Neural crest cell (in vitro differentiated cells): Measurements from ENCODE around the gene PRRT2. TPM values are rescaled to one million over a fixed set of nuclear protein-coding genes. Genes with fewer than 3 reads are reported as not detected.

ENCODE experiments used
- DNase-seq: peaks from one replicate; pipeline ENCODE4 v3.0.0; 2021; ENCODE audit warnings: low read depth, mixed read lengths, low spot score
- H3K27ac Mint-ChIP-seq: one replicate; pipeline ENCODE4 v1.8.0; 2021; ENCODE audit warnings: mild to moderate bottlenecking, mixed read lengths; ENCODE audit not compliant: unreplicated experiment
- H3K27me3 Mint-ChIP-seq: 2 replicates; pipeline ENCODE4 v1.8.0; 2021; ENCODE audit warnings: low read depth, mild to moderate bottlenecking, mixed read lengths
- H3K36me3 Mint-ChIP-seq: 2 replicates; pipeline ENCODE4 v1.8.0; 2021; ENCODE audit warnings: low read depth, mild to moderate bottlenecking, mixed read lengths
- H3K4me1 Mint-ChIP-seq: 2 replicates; pipeline ENCODE4 v1.8.0; 2021; ENCODE audit warnings: mixed read lengths
- H3K4me3 Mint-ChIP-seq: one replicate; pipeline ENCODE4 v1.8.0; 2021; ENCODE audit warnings: mild to moderate bottlenecking, mixed read lengths
- H3K9me3 Mint-ChIP-seq: 2 replicates; pipeline ENCODE4 v1.8.0; 2021; ENCODE audit warnings: mixed read lengths
- total RNA-seq: library from RNA; stranded (reverse); gene quantifications from 2 replicates; pipeline ENCODE4 v1.2.1, GENCODE V29; 2021
- TF ChIP-seq, protein P1 (sequence below): fragments of 200-600 bp; sonication (generic); conservative IDR thresholded peaks from 2 replicates; pipeline ENCODE4 v1.5.0; 2021; ENCODE audit warnings: antibody characterized with exemption, mild to moderate bottlenecking

PRRT2 gene
- total RNA-seq, 1 donor from 2014 or later = 21.2 TPM

DNA sequence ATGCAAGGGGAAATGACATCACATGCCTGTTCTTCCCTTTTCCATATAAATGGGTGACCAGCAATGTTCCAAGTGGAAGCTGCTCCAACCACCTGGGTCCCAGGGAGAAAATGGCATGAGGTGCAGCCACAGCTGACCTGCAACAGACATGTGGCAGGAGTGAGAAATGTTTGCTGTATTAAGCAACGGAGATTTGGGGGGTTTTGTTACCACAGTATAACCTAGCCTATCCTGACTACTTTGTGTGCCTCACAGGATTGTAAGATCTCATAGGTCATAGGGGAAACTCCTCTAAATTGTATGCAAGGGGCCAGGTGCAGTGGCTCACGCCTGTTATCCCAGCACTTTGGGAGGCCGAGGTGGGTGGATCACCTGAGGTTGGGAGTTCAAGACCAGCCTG, 39.0 kb downstream of the PRRT2 start:
- no peaks in the 10 kb centered on the region for H3K9me3 Mint-ChIP-seq
- no peak overlapping the region for H3K4me3 Mint-ChIP-seq
- no peak overlapping the region for H3K27ac Mint-ChIP-seq
- no peaks in the 10 kb centered on the region for H3K4me1 Mint-ChIP-seq
- H3K36me3 Mint-ChIP-seq = no peaks in the 10 kb centered on the region
- TF ChIP-seq, protein P1, sequence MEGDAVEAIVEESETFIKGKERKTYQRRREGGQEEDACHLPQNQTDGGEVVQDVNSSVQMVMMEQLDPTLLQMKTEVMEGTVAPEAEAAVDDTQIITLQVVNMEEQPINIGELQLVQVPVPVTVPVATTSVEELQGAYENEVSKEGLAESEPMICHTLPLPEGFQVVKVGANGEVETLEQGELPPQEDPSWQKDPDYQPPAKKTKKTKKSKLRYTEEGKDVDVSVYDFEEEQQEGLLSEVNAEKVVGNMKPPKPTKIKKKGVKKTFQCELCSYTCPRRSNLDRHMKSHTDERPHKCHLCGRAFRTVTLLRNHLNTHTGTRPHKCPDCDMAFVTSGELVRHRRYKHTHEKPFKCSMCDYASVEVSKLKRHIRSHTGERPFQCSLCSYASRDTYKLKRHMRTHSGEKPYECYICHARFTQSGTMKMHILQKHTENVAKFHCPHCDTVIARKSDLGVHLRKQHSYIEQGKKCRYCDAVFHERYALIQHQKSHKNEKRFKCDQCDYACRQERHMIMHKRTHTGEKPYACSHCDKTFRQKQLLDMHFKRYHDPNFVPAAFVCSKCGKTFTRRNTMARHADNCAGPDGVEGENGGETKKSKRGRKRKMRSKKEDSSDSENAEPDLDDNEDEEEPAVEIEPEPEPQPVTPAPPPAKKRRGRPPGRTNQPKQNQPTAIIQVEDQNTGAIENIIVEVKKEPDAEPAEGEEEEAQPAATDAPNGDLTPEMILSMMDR = no peak
- no peaks in the 10 kb centered on the region for H3K27me3 Mint-ChIP-seq
- DNase-seq = no peak

DNA sequence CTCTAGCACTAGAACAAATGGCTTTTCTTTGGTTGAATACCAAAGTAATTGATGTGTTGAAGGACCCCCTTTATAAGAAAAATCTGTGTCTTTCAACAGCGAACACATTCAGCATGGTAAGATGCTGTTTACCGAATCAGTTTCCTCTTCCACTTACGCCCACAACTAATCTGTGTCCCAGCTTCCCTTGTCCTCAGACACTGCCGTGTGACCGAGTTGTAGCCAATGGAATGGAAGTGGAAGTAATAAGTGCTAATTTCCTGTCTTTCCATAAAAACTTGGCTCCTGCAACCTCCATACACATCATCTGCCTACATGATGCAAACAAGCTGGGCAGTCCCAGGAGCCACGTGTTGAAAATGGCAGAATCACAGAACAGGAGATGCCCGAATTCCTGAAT, 40.7 kb downstream of the PRRT2 start:
- Mint-ChIP-seq H3K9me3 (no peaks in the 10 kb centered on the region), H3K4me1 (no peaks in the 10 kb centered on the region), H3K27me3 (no peaks in the 10 kb centered on the region), H3K4me3 (no peak overlapping the region), H3K36me3 (no peaks in the 10 kb centered on the region), H3K27ac (no peak overlapping the region)
- no peak for DNase-seq
- TF ChIP-seq, protein P1 = no peak

DNA sequence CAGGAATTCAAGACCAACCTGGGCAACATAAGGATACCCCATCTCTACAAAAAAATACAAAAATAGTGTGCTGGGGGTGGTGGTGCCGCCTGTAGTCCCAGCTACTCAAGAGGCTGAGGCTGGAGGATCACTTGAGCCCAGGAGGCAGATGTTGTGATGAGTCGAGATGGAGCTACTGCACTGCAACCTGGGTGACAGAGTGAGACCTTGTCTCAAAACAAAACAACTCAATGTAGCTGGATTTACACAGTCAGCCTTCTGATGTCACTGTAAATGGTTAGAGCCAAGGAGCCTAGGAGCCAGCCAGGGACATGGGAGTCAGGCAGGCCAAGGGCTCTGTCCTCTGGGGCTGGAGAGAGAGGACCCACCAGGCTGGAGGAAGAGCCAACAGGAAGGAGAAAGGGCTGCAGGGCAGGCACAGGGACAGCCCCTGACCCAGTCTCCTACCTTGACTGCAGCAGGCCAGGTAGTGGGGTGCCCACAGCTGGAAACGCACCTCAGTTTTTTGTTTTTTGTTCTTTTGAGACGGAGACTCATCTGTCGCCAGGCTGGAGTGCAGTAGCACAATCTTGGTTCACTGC, 42.6 kb downstream of the PRRT2 start:
- Mint-ChIP-seq H3K4me3 (no peak overlapping the region), H3K27ac (no peak overlapping the region), H3K9me3 (no peaks in the 10 kb centered on the region), H3K36me3 (no peaks in the 10 kb centered on the region), H3K4me1 (no peaks in the 10 kb centered on the region), H3K27me3 (no peaks in the 10 kb centered on the region)
- TF ChIP-seq, protein P1 = no peak
- no peak for DNase-seq

DNA sequence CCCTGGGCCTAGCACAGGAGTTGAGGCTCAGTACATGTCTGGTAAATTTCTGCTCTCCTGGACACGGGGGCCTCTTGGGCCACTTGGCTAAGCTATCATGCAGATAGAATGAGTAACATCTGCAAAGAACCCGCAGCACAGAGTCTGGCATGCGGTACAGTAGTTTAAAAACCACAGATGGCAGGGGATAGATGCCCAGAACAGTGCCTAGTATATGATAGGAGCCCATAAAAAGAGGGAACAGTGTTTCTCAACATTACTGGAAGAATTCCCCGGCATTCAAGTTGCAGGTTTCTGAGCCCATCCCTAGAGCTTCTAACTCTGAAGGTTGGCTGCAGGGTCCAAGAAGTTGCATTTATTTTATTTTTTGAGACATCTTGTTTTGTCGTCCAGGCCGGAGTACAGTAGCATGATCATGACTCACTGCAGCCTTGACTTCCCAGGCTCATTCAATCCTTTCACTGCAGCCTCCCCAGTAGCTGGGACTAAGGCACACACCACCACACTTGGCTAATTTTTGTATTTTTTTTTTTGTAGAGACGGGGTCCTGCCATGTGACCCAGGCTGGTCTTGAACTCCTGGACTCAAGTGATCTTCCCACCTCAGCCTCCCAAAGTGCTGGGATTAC, 45.3 kb downstream of the PRRT2 start:
- Mint-ChIP-seq H3K9me3 (no peaks in the 10 kb centered on the region), H3K4me3 (peak overlapping the region; percentile 52), H3K36me3 (no peaks in the 10 kb centered on the region), H3K4me1 (peaks cover 9% of the 10 kb centered on the region), H3K27me3 (no peaks in the 10 kb centered on the region), H3K27ac (no peak overlapping the region)
- TF ChIP-seq, protein P1 = no peak
- DNase-seq = no peak

DNA sequence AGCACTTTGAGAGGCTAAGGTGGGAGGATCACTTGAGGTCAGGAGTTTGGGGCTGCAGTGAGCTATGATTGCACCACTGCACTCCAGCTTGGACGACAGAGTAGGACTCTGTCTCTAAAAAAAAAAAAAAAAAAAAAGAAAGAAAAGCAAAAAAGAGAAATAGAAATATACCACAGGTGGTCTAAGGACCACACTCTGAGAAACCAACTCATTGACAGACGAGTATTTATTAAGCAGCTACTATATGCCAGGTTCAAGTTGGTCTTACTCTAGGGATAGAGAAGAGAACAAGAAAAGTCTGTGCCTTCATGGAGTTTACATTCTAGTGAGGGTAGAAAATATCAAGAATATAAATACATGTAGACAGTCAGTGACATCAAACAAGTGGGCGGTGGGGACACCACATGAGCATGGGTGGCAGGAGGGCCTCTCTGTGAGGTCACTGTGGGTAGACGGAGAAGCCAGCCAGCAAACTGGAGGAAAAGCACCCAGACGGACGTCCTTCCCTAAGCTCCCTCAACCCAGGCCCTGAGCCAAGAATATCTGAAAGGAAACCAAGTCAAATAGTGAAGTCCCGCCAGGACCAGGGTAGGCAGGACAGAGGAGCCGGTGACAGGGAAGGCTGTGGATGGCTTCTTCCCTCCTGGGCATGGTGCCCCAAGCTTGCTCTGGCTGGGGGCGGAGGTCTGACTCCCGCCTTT, 46.3 kb downstream of the PRRT2 start:
- H3K27ac Mint-ChIP-seq = no peak overlapping the region
- TF ChIP-seq, protein P1 = no peak
- DNase-seq = no peak
- H3K4me3 Mint-ChIP-seq = peak overlapping the region; percentile 44
- H3K9me3 Mint-ChIP-seq = no peaks in the 10 kb centered on the region
- H3K4me1 Mint-ChIP-seq = peaks cover 15% of the 10 kb centered on the region
- H3K36me3 Mint-ChIP-seq = no peaks in the 10 kb centered on the region
- no peaks in the 10 kb centered on the region for H3K27me3 Mint-ChIP-seq
